ENCODE measurements around the gene PDCD11.

- TF ChIP-seq CTCF (IDR thresholded peaks at IDR 0.05) (no peak), POLR2A (IDR thresholded peaks at IDR 0.05) (no peak)
Observed at GRCh38 chr10:103396789-103397087, 312 bp downstream of the PDCD11 start.

Measured in uterus (tissue), 2 donors.